Mesothelial cell of epicardium (in vitro differentiated cells): ENCODE data around the gene HGFAC. TPM values are rescaled to one million over a fixed set of nuclear protein-coding genes. Genes with fewer than 3 reads are reported as not detected.

Source experiments
- DNase-seq, 2 experiments: peaks; one replicate each; pipeline ENCODE4 v3.0.0; 2021; ENCODE audit warnings: low spot score in 2 of 2; ENCODE audit not compliant: unreplicated experiment in 2 of 2
- H3K27ac Mint-ChIP-seq: 2 replicates; pipeline ENCODE4 v1.8.0; 2021; ENCODE audit warnings: mixed read lengths
- H3K27me3 Mint-ChIP-seq: 2 replicates; pipeline ENCODE4 v1.8.0; 2021; ENCODE audit warnings: low read depth, mixed read lengths
- H3K36me3 Mint-ChIP-seq: 2 replicates; pipeline ENCODE4 v1.8.0; 2021; ENCODE audit warnings: mixed read lengths
- H3K4me1 Mint-ChIP-seq: 2 replicates; pipeline ENCODE4 v1.8.0; 2021; ENCODE audit warnings: mixed read lengths
- H3K4me3 Mint-ChIP-seq: 2 replicates; pipeline ENCODE4 v1.8.0; 2021; ENCODE audit warnings: mild to moderate bottlenecking, moderate library complexity, mixed read lengths
- H3K9me3 Mint-ChIP-seq: 2 replicates; pipeline ENCODE4 v1.8.0; 2021; ENCODE audit warnings: mixed read lengths
- CTCF ChIP-seq: fragments of 200-600 bp; sonication (generic); IDR thresholded peaks from one replicate; pipeline ENCODE4 v1.5.0; 2021; ENCODE audit warnings: antibody characterized with exemption; ENCODE audit not compliant: unreplicated experiment
- total RNA-seq: library from RNA; stranded (reverse); gene quantifications from 3 replicates; pipeline ENCODE4 v1.2.1, GENCODE V29; 2021

HGFAC gene
- total RNA-seq, 1 donor from 2014 or later = 2.5 TPM

GRCh38 chr4:3446631-3447320 lies 5.0 kb downstream of the HGFAC start:
- Mint-ChIP-seq H3K36me3 (no peaks in the 10 kb centered on the region), H3K4me3 (no peak overlapping the region), H3K4me1 (peaks cover 4% of the 10 kb centered on the region), H3K9me3 (no peaks in the 10 kb centered on the region), H3K27me3 (no peaks in the 10 kb centered on the region), H3K27ac (no peak overlapping the region)
- TF ChIP-seq CTCF = no peak
- DNase-seq = no peak

GRCh38 chr4:3447431-3448395 lies 5.9 kb downstream of the HGFAC start:
- DNase-seq = no peak
- Mint-ChIP-seq H3K27ac (no peak overlapping the region), H3K36me3 (no peaks in the 10 kb centered on the region), H3K27me3 (no peaks in the 10 kb centered on the region), H3K4me1 (peaks cover 4% of the 10 kb centered on the region), H3K4me3 (no peak overlapping the region), H3K9me3 (no peaks in the 10 kb centered on the region)
- no peak for TF ChIP-seq CTCF

GRCh38 chr4:3449047-3449573 lies 7.3 kb downstream of the HGFAC start:
- Mint-ChIP-seq H3K4me1 (peaks cover 4% of the 10 kb centered on the region), H3K9me3 (peaks cover 6% of the 10 kb centered on the region), H3K36me3 (no peaks in the 10 kb centered on the region), H3K27me3 (no peaks in the 10 kb centered on the region), H3K27ac (no peak overlapping the region), H3K4me3 (no peak overlapping the region)
- no peak for TF ChIP-seq CTCF
- DNase-seq = no peak

- H3K4me3 Mint-ChIP-seq = no peak overlapping the region
- no peak overlapping the region for H3K27ac Mint-ChIP-seq
- TF ChIP-seq CTCF = no peak
- DNase-seq = no peak
- peaks cover 4% of the 10 kb centered on the region for H3K4me1 Mint-ChIP-seq
- peaks cover 13% of the 10 kb centered on the region for H3K9me3 Mint-ChIP-seq
- no peaks in the 10 kb centered on the region for H3K27me3 Mint-ChIP-seq
- H3K36me3 Mint-ChIP-seq = no peaks in the 10 kb centered on the region
Measured at GRCh38 chr4:3449574-3450534, 8.1 kb downstream of the HGFAC start.

GRCh38 chr4:3450643-3451042 lies 8.9 kb downstream of the HGFAC start:
- no peak for DNase-seq
- TF ChIP-seq CTCF = no peak
- no peaks in the 10 kb centered on the region for H3K36me3 Mint-ChIP-seq
- H3K9me3 Mint-ChIP-seq = peaks cover 21% of the 10 kb centered on the region
- H3K27me3 Mint-ChIP-seq = no peaks in the 10 kb centered on the region
- no peak overlapping the region for H3K27ac Mint-ChIP-seq
- H3K4me3 Mint-ChIP-seq = no peak overlapping the region
- peaks cover 4% of the 10 kb centered on the region for H3K4me1 Mint-ChIP-seq
